HG02798 (cell line): Measurements from ENCODE around the gene LPP.
"Not testable (repeated sequence)": the region's sequence is repeated elsewhere in the genome, so short reads cannot be mapped to it uniquely, and the experiment has no call there.

ENCODE experiments used
- ATAC-seq: cut with Tn5 transposase; IDR thresholded peaks from one replicate; pipeline ENCODE4 v1.9.1; 2021; ENCODE audit warnings: mild to moderate bottlenecking; ENCODE audit not compliant: unreplicated experiment, poor library complexity

Gene LPP

GRCh38 chr3:188408831-188409230 lies 254.9 kb downstream of the LPP start:
- no peak for ATAC-seq

GRCh38 chr3:188411750-188412149 lies 257.8 kb downstream of the LPP start:
- ATAC-seq, result no peak

GRCh38 chr3:188415196-188415595 lies 261.2 kb downstream of the LPP start:
- no peak for ATAC-seq

- ATAC-seq, result no peak
Measured at GRCh38 chr3:188416041-188416440, 262.1 kb downstream of the LPP start.

- no peak for ATAC-seq
Measured at GRCh38 chr3:188417271-188417696, 263.3 kb downstream of the LPP start.

- ATAC-seq, result no peak
Measured at GRCh38 chr3:188417766-188418165, 263.8 kb downstream of the LPP start.

GRCh38 chr3:188421151-188421821 lies 267.3 kb downstream of the LPP start:
- peak; percentile 32 for ATAC-seq

GRCh38 chr3:188421836-188422540 lies 268.0 kb downstream of the LPP start:
- peak; percentile 100 for ATAC-seq

- ATAC-seq, result not testable (repeated sequence)
Measured at GRCh38 chr3:188427981-188428380, 274.0 kb downstream of the LPP start.

GRCh38 chr3:188431040-188431439 lies 277.1 kb downstream of the LPP start:
- ATAC-seq, result no peak

GRCh38 chr3:188431553-188431952 lies 277.6 kb downstream of the LPP start:
- ATAC-seq, result no peak

GRCh38 chr3:188432802-188433520 lies 279.0 kb downstream of the LPP start:
- no peak for ATAC-seq

GRCh38 chr3:188433521-188434150 lies 279.7 kb downstream of the LPP start:
- no peak for ATAC-seq

GRCh38 chr3:188434594-188434993 lies 280.6 kb downstream of the LPP start:
- ATAC-seq, result no peak

- ATAC-seq, result no peak
Measured at GRCh38 chr3:188435266-188435665, 281.3 kb downstream of the LPP start.

- ATAC-seq, result no peak
Measured at GRCh38 chr3:188437926-188438325, 284.0 kb downstream of the LPP start.

- peak; percentile 80 for ATAC-seq
Measured at GRCh38 chr3:188439080-188439479, 285.1 kb downstream of the LPP start.

GRCh38 chr3:188440340-188440972 lies 286.5 kb downstream of the LPP start:
- no peak for ATAC-seq

GRCh38 chr3:188442430-188442829 lies 288.5 kb downstream of the LPP start:
- ATAC-seq, result no peak

GRCh38 chr3:188445175-188445574 lies 291.2 kb downstream of the LPP start:
- ATAC-seq, result not testable (repeated sequence)
